ENCODE measurements around the gene PDZD7.

The PDZD7 gene

GRCh38 chr10:101050208-101051069, 19.5 kb upstream of the PDZD7 start:
- TF ChIP-seq MAX (IDR thresholded peaks at IDR 0.05; ENCODE audit: low read depth, low read length) (no peak), MYC (IDR thresholded peaks at IDR 0.05; ENCODE audit: low read depth, low read length) (no peak), CTCF (IDR thresholded peaks at IDR 0.05; ENCODE audit: low read depth, low read length) (peak; percentile 79)
- peak; percentile 72 for DNase-seq (ENCODE audit: low read depth)
- H3K4me3 ChIP-seq (ENCODE audit: low read depth, low read length), result no peak overlapping the region

- no peak overlapping the region for H3K4me3 ChIP-seq (ENCODE audit: low read depth, low read length)
- no peak for DNase-seq (ENCODE audit: low read depth)
- TF ChIP-seq CTCF (IDR thresholded peaks at IDR 0.05; ENCODE audit: low read depth, low read length) (no peak), POLR2A (IDR thresholded peaks at IDR 0.05; ENCODE audit: extremely low read depth, insufficient read length) (no peak), MYC (IDR thresholded peaks at IDR 0.05; ENCODE audit: low read depth, low read length) (no peak), MAX (IDR thresholded peaks at IDR 0.05; ENCODE audit: low read depth, low read length) (no peak)
These were observed 17.3 kb upstream of the PDZD7 start for GRCh38 chr10:101047961-101048892.

- DNase-seq (ENCODE audit: low read depth), result no peak
- H3K4me3 ChIP-seq (ENCODE audit: low read depth, low read length), result no peak overlapping the region
- no peak for TF ChIP-seq CTCF (IDR thresholded peaks at IDR 0.05; ENCODE audit: low read depth, low read length)
- no peak for TF ChIP-seq POLR2A (IDR thresholded peaks at IDR 0.05; ENCODE audit: extremely low read depth, insufficient read length)
- TF ChIP-seq MYC (IDR thresholded peaks at IDR 0.05; ENCODE audit: low read depth, low read length), result no peak
- no peak for TF ChIP-seq MAX (IDR thresholded peaks at IDR 0.05; ENCODE audit: low read depth, low read length)
These were observed 16.3 kb upstream of the PDZD7 start for GRCh38 chr10:101047268-101047667.

GRCh38 chr10:101046332-101047238, 15.7 kb upstream of the PDZD7 start:
- no peak overlapping the region for H3K4me3 ChIP-seq (ENCODE audit: low read depth, low read length)
- DNase-seq (ENCODE audit: low read depth), result no peak
- no peak for TF ChIP-seq MYC (IDR thresholded peaks at IDR 0.05; ENCODE audit: low read depth, low read length)
- no peak for TF ChIP-seq CTCF (IDR thresholded peaks at IDR 0.05; ENCODE audit: low read depth, low read length)
- no peak for TF ChIP-seq MAX (IDR thresholded peaks at IDR 0.05; ENCODE audit: low read depth, low read length)
- no peak for TF ChIP-seq POLR2A (IDR thresholded peaks at IDR 0.05; ENCODE audit: extremely low read depth, insufficient read length)

GRCh38 chr10:101044117-101044516, 13.2 kb upstream of the PDZD7 start:
- TF ChIP-seq MYC (IDR thresholded peaks at IDR 0.05; ENCODE audit: low read depth, low read length) (no peak), CTCF (IDR thresholded peaks at IDR 0.05; ENCODE audit: low read depth, low read length) (no peak), MAX (IDR thresholded peaks at IDR 0.05; ENCODE audit: low read depth, low read length) (no peak), POLR2A (IDR thresholded peaks at IDR 0.05; ENCODE audit: extremely low read depth, insufficient read length) (no peak)
- DNase-seq (ENCODE audit: low read depth), result no peak
- H3K4me3 ChIP-seq (ENCODE audit: low read depth, low read length), result no peak overlapping the region

Measured in NB4 (cell line).